ENCODE results near the gene DDX39A.

The DDX39A gene

DNA sequence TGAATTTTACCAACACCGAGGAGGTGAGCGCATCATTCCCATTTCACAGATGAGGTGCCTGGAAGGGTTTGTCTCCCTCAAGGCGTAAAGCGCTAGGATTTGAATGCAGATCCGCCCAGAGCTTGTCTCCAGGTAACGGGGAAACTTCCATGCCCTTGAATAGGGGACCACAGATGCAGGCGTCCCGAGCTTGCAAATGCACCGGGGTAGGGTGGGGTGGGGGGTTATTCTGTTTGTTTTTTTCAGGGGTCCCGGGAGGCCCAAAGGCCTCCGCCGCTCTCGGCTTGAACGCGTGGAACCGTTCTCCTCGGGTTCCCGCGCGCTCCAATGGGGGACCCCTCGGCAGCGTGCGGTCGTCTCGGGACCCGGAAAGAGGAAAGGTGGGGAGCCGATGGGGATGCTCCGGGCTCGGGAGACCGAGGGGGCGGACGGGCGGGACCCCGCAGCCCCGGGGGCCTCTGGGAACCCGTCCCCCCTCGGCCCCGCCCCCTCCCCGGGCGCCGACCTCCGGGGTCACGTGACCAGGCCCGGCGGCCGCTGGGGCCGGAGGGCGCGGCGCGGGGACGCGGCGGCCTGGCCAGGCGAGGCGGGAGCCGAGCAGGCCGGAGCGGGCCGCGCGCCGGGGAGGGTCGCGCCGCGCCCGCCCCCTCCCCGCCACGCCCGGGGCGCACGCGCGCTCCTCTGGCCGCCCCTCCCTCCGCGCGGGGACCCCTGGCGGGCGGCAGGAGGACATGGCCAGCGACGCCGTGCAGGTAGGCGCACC is 13.8 kb upstream of the DDX39A start, which contains the start of gene PKN1:
Gene PKN1 (plus strand): TSS at position 516 of the 763 bp plus-strand sequence. CDS start 216 bp downstream, at position 732.
- no peaks in the 10 kb centered on the region for H3K27me3 ChIP-seq
- H3K27ac ChIP-seq: peak within 1 kb of the TSS; percentile 77 to 86
- TF ChIP-seq, protein P1, sequence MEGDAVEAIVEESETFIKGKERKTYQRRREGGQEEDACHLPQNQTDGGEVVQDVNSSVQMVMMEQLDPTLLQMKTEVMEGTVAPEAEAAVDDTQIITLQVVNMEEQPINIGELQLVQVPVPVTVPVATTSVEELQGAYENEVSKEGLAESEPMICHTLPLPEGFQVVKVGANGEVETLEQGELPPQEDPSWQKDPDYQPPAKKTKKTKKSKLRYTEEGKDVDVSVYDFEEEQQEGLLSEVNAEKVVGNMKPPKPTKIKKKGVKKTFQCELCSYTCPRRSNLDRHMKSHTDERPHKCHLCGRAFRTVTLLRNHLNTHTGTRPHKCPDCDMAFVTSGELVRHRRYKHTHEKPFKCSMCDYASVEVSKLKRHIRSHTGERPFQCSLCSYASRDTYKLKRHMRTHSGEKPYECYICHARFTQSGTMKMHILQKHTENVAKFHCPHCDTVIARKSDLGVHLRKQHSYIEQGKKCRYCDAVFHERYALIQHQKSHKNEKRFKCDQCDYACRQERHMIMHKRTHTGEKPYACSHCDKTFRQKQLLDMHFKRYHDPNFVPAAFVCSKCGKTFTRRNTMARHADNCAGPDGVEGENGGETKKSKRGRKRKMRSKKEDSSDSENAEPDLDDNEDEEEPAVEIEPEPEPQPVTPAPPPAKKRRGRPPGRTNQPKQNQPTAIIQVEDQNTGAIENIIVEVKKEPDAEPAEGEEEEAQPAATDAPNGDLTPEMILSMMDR (IDR thresholded peaks at IDR 0.05): no peak
- DNase-seq: no peak
- intact Hi-C loops (cut with DNase I; ENCODE audit: low total_unique reads): no loop called here
- H3K4me1 ChIP-seq: peaks cover 0 to 40% (median 19%) of the 10 kb centered on the region in 4 donors
- H3K4me3 ChIP-seq: peak within 1 kb of the TSS; percentile 66 to 98
- H3K36me3 ChIP-seq: no peaks in the 10 kb centered on the region
- H3K9me3 ChIP-seq: no peaks in the 10 kb centered on the region

DNA sequence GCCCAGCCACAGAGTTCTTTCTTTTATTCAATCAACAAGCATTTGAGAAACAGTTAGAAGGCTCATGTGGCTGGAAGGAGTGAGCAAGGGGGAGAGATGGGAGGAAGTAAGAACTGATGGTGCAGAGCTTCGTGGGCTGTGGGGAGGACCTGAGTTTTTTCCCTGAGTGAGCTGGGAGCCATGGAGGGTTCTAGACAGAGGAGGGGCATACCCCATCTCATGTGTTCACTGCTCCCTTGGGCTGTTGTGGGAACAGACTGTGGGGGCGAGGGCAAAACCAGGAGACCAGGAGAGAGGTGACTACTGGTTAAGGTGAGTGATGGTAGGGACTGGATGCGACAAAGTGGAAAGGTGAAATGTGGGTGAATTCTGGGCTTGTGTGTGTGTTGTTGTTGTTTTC is 11.6 kb upstream of the DDX39A start:
- Histone ChIP-seq H3K36me3 (no peaks in the 10 kb centered on the region), H3K27ac (no peak overlapping the region), H3K9me3 (no peaks in the 10 kb centered on the region), H3K4me1 (peaks cover 0 to 40% (median 19%) of the 10 kb centered on the region in 4 donors), H3K27me3 (no peaks in the 10 kb centered on the region), H3K4me3 (no peak overlapping the region)
- intact Hi-C loops (cut with DNase I; ENCODE audit: low total_unique reads): no loop called here
- no peak for DNase-seq
- TF ChIP-seq, protein P1 (IDR thresholded peaks at IDR 0.05): no peak

DNA sequence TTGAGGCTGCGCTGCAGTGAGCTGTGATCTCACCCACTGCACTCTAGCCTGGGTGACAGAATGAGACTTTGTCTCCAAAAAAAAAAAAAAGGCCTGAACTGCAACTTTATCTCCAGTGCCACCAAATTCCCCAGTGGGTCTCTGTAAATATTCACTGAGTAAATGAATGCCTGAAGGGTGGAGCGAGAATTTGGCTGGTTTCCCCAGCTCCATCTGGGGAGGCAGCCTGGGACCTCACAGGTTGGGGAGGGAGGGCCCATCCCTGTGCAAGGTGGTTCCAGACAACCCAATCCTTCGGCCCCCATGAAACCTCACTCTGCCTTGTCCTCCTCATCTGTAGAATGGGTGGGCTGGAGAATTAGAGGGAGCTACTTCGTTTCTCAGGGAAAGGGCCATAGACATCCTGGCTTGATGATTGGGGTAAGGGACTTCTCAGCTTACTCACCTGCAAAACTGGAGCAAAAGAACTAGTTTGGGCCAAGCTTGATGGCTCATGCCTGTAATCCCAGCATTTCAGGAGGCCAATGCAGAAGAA is 9.8 kb upstream of the DDX39A start:
- Histone ChIP-seq H3K9me3 (no peaks in the 10 kb centered on the region), H3K27ac (no peak overlapping the region), H3K27me3 (no peaks in the 10 kb centered on the region), H3K4me3 (no peak overlapping the region), H3K4me1 (peaks cover 0 to 22% (median 3%) of the 10 kb centered on the region in 4 donors), H3K36me3 (no peaks in the 10 kb centered on the region)
- intact Hi-C loops (cut with DNase I; ENCODE audit: low total_unique reads): no loop called here
- TF ChIP-seq, protein P1 (IDR thresholded peaks at IDR 0.05): no peak
- DNase-seq: peak in 1 of 2 donors; percentile 13

DNA sequence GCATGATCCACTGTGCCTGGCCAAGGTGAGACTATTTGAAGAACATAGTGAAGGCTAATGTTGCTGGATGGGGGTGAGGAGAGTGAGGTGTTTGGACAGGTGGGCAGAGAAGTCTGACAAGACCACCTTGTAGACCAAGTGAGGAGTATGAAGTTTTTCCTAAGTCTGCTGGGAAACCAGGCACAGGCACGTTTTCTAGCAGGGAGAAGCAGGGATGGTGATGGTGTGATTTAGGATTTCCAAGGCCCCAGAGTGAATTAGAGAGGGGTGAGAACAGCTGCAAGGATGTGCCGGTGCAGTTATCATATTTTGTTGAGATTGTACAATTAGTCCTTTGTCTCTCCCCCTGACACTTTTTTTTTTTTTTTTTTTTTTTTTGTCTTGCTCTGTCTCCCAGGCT is 8.3 kb upstream of the DDX39A start:
- DNase-seq: no peak
- peaks cover 0 to 16% (median 3%) of the 10 kb centered on the region in 4 donors for H3K4me1 ChIP-seq
- no peaks in the 10 kb centered on the region for H3K27me3 ChIP-seq
- TF ChIP-seq, protein P1 (IDR thresholded peaks at IDR 0.05): no peak
- H3K36me3 ChIP-seq: no peaks in the 10 kb centered on the region
- no peak overlapping the region for H3K27ac ChIP-seq
- no peak overlapping the region for H3K4me3 ChIP-seq
- no peaks in the 10 kb centered on the region for H3K9me3 ChIP-seq
- intact Hi-C loops (cut with DNase I; ENCODE audit: low total_unique reads): no loop called here

GRCh38 chr19:14425696-14426138 is 6.6 kb upstream of the DDX39A start:
- TF ChIP-seq, protein P1 (IDR thresholded peaks at IDR 0.05): no peak
- Histone ChIP-seq H3K27me3 (no peaks in the 10 kb centered on the region), H3K4me1 (peaks cover 0 to 8% (median 0%) of the 10 kb centered on the region in 4 donors), H3K36me3 (no peaks in the 10 kb centered on the region), H3K4me3 (no peak overlapping the region), H3K9me3 (no peaks in the 10 kb centered on the region), H3K27ac (no peak overlapping the region)
- intact Hi-C loops (cut with DNase I; ENCODE audit: low total_unique reads): no loop called here
- DNase-seq: no peak
